ENCODE measurements around the gene CAMK1D.

Gene CAMK1D

GRCh38 chr10:12547301-12547771 is 198.0 kb downstream of the CAMK1D start:
- Mint-ChIP-seq H3K36me3 (peaks cover 15 to 29% of the 10 kb centered on the region in 2 donors), H3K4me3 (no peak overlapping the region), H3K27ac (peak overlapping the region; percentile 65), H3K27me3 (no peaks in the 10 kb centered on the region), H3K4me1 (peaks cover 39 to 52% of the 10 kb centered on the region in 2 donors), H3K9me3 (peaks cover 9 to 10% of the 10 kb centered on the region in 2 donors)
- ATAC-seq (replicated peaks) (no peak), DNase-seq (no peak)

GRCh38 chr10:12549297-12549696 is 199.9 kb downstream of the CAMK1D start:
- no peak overlapping the region for H3K4me3 Mint-ChIP-seq
- no peak for ATAC-seq (replicated peaks)
- peaks cover 36 to 53% of the 10 kb centered on the region in 2 donors for H3K4me1 Mint-ChIP-seq
- H3K36me3 Mint-ChIP-seq: peaks cover 15 to 26% of the 10 kb centered on the region in 2 donors
- no peaks in the 10 kb centered on the region for H3K27me3 Mint-ChIP-seq
- H3K27ac Mint-ChIP-seq: no peak overlapping the region
- H3K9me3 Mint-ChIP-seq: peaks cover 9 to 10% of the 10 kb centered on the region in 2 donors
- DNase-seq: no peak

GRCh38 chr10:12550994-12551393 is 201.6 kb downstream of the CAMK1D start:
- DNase-seq (no peak), ATAC-seq (replicated peaks) (no peak)
- Mint-ChIP-seq H3K4me1 (peaks cover 27 to 47% of the 10 kb centered on the region in 2 donors), H3K9me3 (peaks cover 4 to 5% of the 10 kb centered on the region in 2 donors), H3K4me3 (no peak overlapping the region), H3K27me3 (no peaks in the 10 kb centered on the region), H3K27ac (no peak overlapping the region), H3K36me3 (peaks cover 13 to 25% of the 10 kb centered on the region in 2 donors)

- H3K9me3 Mint-ChIP-seq: no peaks in the 10 kb centered on the region
- DNase-seq (no peak), ATAC-seq (replicated peaks) (no peak)
- peaks cover 28 to 49% of the 10 kb centered on the region in 2 donors for H3K4me1 Mint-ChIP-seq
- H3K36me3 Mint-ChIP-seq: peaks cover 12 to 33% of the 10 kb centered on the region in 2 donors
- H3K4me3 Mint-ChIP-seq: no peak overlapping the region
- no peak overlapping the region for H3K27ac Mint-ChIP-seq
- no peaks in the 10 kb centered on the region for H3K27me3 Mint-ChIP-seq
Measured at GRCh38 chr10:12556039-12556438, 206.7 kb downstream of the CAMK1D start.

GRCh38 chr10:12559578-12560178 is 210.3 kb downstream of the CAMK1D start:
- Mint-ChIP-seq H3K36me3 (peaks cover 18 to 45% of the 10 kb centered on the region in 2 donors), H3K9me3 (no peaks in the 10 kb centered on the region), H3K4me3 (no peak overlapping the region), H3K4me1 (peaks cover 54 to 77% of the 10 kb centered on the region in 2 donors), H3K27ac (peak overlapping the region; percentile 65), H3K27me3 (no peaks in the 10 kb centered on the region)
- ATAC-seq (replicated peaks): no peak
- DNase-seq: no peak

GRCh38 chr10:12561307-12561706 is 212.0 kb downstream of the CAMK1D start:
- no peaks in the 10 kb centered on the region for H3K27me3 Mint-ChIP-seq
- no peaks in the 10 kb centered on the region for H3K9me3 Mint-ChIP-seq
- no peak for DNase-seq
- peaks cover 54 to 73% of the 10 kb centered on the region in 2 donors for H3K4me1 Mint-ChIP-seq
- H3K27ac Mint-ChIP-seq: peak overlapping the region; percentile 88
- H3K36me3 Mint-ChIP-seq: peaks cover 11 to 30% of the 10 kb centered on the region in 2 donors
- H3K4me3 Mint-ChIP-seq: no peak overlapping the region
- no peak for ATAC-seq (replicated peaks)

- Mint-ChIP-seq H3K4me3 (no peak overlapping the region), H3K27ac (peak overlapping the region; percentile 37), H3K4me1 (peaks cover 52 to 73% of the 10 kb centered on the region in 2 donors), H3K27me3 (no peaks in the 10 kb centered on the region), H3K9me3 (no peaks in the 10 kb centered on the region), H3K36me3 (peaks cover 8 to 26% of the 10 kb centered on the region in 2 donors)
- DNase-seq: no peak
- no peak for ATAC-seq (replicated peaks)
Measured at GRCh38 chr10:12561720-12562119, 212.4 kb downstream of the CAMK1D start.

- no peak overlapping the region for H3K4me3 Mint-ChIP-seq
- no peaks in the 10 kb centered on the region for H3K9me3 Mint-ChIP-seq
- H3K27ac Mint-ChIP-seq: no peak overlapping the region
- no peak for ATAC-seq (replicated peaks)
- DNase-seq: no peak
- peaks cover 55 to 73% of the 10 kb centered on the region in 2 donors for H3K4me1 Mint-ChIP-seq
- H3K27me3 Mint-ChIP-seq: no peaks in the 10 kb centered on the region
- H3K36me3 Mint-ChIP-seq: peaks cover 6 to 18% of the 10 kb centered on the region in 2 donors
Measured at GRCh38 chr10:12563489-12563888, 214.1 kb downstream of the CAMK1D start.

GRCh38 chr10:12564173-12564572 is 214.8 kb downstream of the CAMK1D start:
- peak overlapping the region; percentile 49 for H3K27ac Mint-ChIP-seq
- no peak for DNase-seq
- ATAC-seq (replicated peaks): peak; percentile 51 to 70
- H3K36me3 Mint-ChIP-seq: peaks cover 6 to 17% of the 10 kb centered on the region in 2 donors
- peaks cover 51 to 73% of the 10 kb centered on the region in 2 donors for H3K4me1 Mint-ChIP-seq
- H3K27me3 Mint-ChIP-seq: no peaks in the 10 kb centered on the region
- no peaks in the 10 kb centered on the region for H3K9me3 Mint-ChIP-seq
- peak overlapping the region in 1 of 2 donors; percentile 60 for H3K4me3 Mint-ChIP-seq

GRCh38 chr10:12566161-12567115 is 217.1 kb downstream of the CAMK1D start:
- no peaks in the 10 kb centered on the region for H3K27me3 Mint-ChIP-seq
- no peaks in the 10 kb centered on the region for H3K9me3 Mint-ChIP-seq
- ATAC-seq (replicated peaks) (no peak), DNase-seq (no peak)
- peaks cover 5 to 16% of the 10 kb centered on the region in 2 donors for H3K36me3 Mint-ChIP-seq
- peaks cover 41 to 60% of the 10 kb centered on the region in 2 donors for H3K4me1 Mint-ChIP-seq
- no peak overlapping the region for H3K4me3 Mint-ChIP-seq
- H3K27ac Mint-ChIP-seq: no peak overlapping the region

- no peak for DNase-seq
- no peaks in the 10 kb centered on the region for H3K27me3 Mint-ChIP-seq
- H3K9me3 Mint-ChIP-seq: peaks cover 4 to 5% of the 10 kb centered on the region in 2 donors
- H3K27ac Mint-ChIP-seq: peak overlapping the region; percentile 27
- H3K4me1 Mint-ChIP-seq: peaks cover 30 to 44% of the 10 kb centered on the region in 2 donors
- H3K36me3 Mint-ChIP-seq: peaks cover 10 to 23% of the 10 kb centered on the region in 2 donors
- H3K4me3 Mint-ChIP-seq: peak overlapping the region; percentile 51 to 74
- no peak for ATAC-seq (replicated peaks)
Measured at GRCh38 chr10:12568391-12569009, 219.2 kb downstream of the CAMK1D start.

- Mint-ChIP-seq H3K27me3 (no peaks in the 10 kb centered on the region), H3K36me3 (peaks cover 31 to 52% of the 10 kb centered on the region in 2 donors), H3K27ac (peak overlapping the region; percentile 48), H3K9me3 (peaks cover 4 to 7% of the 10 kb centered on the region in 2 donors), H3K4me1 (peaks cover 12 to 21% of the 10 kb centered on the region in 2 donors), H3K4me3 (no peak overlapping the region)
- ATAC-seq (replicated peaks) (no peak), DNase-seq (no peak)
Measured at GRCh38 chr10:12572281-12572680, 222.9 kb downstream of the CAMK1D start.

- no peak overlapping the region for H3K27ac Mint-ChIP-seq
- peaks cover 42 to 71% of the 10 kb centered on the region in 2 donors for H3K36me3 Mint-ChIP-seq
- DNase-seq (no peak), ATAC-seq (replicated peaks) (no peak)
- H3K27me3 Mint-ChIP-seq: no peaks in the 10 kb centered on the region
- peaks cover 30 to 45% of the 10 kb centered on the region in 2 donors for H3K4me1 Mint-ChIP-seq
- peaks cover 8% of the 10 kb centered on the region in 2 donors for H3K9me3 Mint-ChIP-seq
- H3K4me3 Mint-ChIP-seq: no peak overlapping the region
Measured at GRCh38 chr10:12577610-12578009, 228.3 kb downstream of the CAMK1D start.
